ENCODE data around the gene RIPPLY1.

RIPPLY1 gene

DNA sequence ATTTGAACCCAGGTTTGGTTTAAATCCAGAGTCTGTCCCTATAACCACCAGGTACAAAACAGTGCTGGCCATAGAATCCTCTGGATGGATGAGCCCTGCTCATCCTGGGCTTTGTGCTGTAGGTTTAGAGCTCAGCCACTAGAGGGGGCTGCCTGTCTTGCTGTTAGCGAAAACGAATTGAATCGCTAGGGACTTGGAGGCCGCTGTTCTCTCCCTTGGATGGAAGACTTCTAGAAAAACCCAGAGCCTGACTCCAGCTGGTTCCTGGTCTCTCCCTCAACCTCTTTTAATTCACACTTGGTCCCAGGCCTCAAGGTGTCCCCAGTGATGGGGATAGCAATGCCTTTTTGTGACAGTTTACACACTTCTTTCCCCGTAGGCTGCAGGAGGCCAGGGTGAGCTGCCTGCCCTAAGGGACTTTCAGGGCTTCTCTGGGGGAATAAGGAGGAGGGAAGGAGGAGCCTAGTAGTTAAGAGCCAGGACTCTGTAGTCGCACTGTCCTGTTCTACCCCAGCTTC lies 8.7 kb downstream of the RIPPLY1 start (continued):
- TF ChIP-seq, protein P1, sequence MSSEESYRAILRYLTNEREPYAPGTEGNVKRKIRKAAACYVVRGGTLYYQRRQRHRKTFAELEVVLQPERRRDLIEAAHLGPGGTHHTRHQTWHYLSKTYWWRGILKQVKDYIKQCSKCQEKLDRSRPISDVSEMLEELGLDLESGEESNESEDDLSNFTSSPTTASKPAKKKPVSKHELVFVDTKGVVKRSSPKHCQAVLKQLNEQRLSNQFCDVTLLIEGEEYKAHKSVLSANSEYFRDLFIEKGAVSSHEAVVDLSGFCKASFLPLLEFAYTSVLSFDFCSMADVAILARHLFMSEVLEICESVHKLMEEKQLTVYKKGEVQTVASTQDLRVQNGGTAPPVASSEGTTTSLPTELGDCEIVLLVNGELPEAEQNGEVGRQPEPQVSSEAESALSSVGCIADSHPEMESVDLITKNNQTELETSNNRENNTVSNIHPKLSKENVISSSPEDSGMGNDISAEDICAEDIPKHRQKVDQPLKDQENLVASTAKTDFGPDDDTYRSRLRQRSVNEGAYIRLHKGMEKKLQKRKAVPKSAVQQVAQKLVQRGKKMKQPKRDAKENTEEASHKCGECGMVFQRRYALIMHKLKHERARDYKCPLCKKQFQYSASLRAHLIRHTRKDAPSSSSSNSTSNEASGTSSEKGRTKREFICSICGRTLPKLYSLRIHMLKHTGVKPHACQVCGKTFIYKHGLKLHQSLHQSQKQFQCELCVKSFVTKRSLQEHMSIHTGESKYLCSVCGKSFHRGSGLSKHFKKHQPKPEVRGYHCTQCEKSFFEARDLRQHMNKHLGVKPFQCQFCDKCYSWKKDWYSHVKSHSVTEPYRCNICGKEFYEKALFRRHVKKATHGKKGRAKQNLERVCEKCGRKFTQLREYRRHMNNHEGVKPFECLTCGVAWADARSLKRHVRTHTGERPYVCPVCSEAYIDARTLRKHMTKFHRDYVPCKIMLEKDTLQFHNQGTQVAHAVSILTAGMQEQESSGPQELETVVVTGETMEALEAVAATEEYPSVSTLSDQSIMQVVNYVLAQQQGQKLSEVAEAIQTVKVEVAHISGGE (tag by site-specific recombination; conservative IDR thresholded peaks at IDR 0.05; ENCODE audit: low read depth): no peak
- no peak for TF ChIP-seq ZNF169 (tag by site-specific recombination; IDR thresholded peaks at IDR 0.05)

DNA sequence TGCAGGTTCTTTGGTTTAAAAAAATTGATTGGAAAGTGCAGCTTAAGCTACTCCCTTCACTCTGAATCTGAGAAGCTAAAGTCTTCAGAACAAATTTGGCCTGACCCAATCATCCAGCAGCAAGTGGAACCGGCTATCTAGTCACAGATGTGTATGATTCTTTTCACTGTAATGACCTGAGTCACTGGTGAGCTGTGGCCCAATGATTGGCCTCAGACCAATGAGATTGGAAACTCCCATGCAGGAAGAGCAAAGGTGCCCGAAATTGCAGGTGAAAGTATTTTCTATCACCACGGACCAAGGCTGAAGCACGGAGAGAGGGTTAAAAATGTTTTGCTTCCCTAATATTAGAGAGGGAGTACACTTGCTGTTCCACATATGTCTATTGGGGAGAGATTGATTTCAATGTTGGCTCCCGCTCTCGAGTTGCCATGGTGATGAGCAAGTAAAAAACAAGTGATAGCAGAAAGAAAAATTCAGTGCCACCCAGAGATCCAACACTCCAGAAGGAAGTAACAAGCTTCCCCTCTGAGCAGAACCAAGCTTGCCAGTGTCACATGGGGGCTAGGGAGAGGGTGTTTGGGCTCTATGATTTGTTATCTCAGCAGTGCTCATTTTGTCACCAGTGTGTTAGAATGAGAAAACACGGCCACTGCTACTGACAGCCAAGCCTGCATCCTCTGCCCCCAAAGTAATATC lies 11.2 kb downstream of the RIPPLY1 start:
- ChIA-PET POLR2A (no interaction called here), CTCF (interaction anchor here (1.1 to 4.2 kb wide), 4 partner anchors 18 to 886 kb away, joined by 3 to 32 read pairs (median 4); partner anchors contain the start of gene NCBP2L)
- no peaks in the 10 kb centered on the region; the same call in 1 of the 2 replicates for H3K4me1 ChIP-seq (ENCODE audit: control insufficient read depth, insufficient read depth, low read length)
- TF ChIP-seq ZNF19 (tag by site-specific recombination; IDR thresholded peaks at IDR 0.05; ENCODE audit: low read depth) (no peak), ZNF629 (tag by site-specific recombination; IDR thresholded peaks at IDR 0.05) (no peak), REPIN1 (tag by site-specific recombination; IDR thresholded peaks at IDR 0.05; ENCODE audit: low read depth) (no peak), ZNF324 (tag by site-specific recombination; IDR thresholded peaks at IDR 0.05) (no peak), ZNF549 (tag by site-specific recombination; IDR thresholded peaks at IDR 0.05) (no peak), ZNF423 (tag by site-specific recombination; IDR thresholded peaks at IDR 0.05) (no peak), ZBTB8A (tag by site-specific recombination; IDR thresholded peaks at IDR 0.05) (no peak), ZFP41 (tag by site-specific recombination; IDR thresholded peaks at IDR 0.05; ENCODE audit: borderline replicate concordance) (no peak)
- H3K9me3 ChIP-seq (ENCODE audit: control insufficient read depth, insufficient read depth, low read depth, low read length): no peaks in the 10 kb centered on the region
- no peaks in the 10 kb centered on the region for H3K36me3 ChIP-seq (ENCODE audit: control insufficient read depth in 2 of 2, insufficient read depth in 1 of 2, low read length in 2 of 2)
- no peak overlapping the region for H3K4me3 ChIP-seq (ENCODE audit: low read depth, low read length)
- no peak overlapping the region for H3K27ac ChIP-seq (ENCODE audit: extremely low read depth, low read depth, low read length)

DNA sequence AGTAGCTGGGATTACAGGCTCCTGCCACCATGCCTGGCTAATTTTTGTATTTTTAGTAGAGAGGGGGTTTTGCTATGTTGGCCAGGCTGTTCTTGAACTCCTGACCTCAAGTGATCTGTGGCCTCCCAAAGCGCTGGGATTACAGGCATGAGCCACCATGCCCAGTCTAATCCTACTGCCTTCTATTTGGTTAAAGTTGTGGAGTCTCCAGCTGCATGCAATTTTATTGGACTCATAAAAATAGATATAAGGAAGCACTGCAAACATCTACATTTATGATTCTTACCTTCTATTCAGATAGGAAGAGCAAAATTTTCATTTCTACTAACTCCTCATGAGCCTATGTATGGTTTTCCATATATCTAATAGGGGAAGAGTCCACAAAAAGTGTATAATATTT lies 13.7 kb downstream of the RIPPLY1 start:
- Histone ChIP-seq H3K27ac (ENCODE audit: extremely low read depth, low read depth, low read length) (no peak overlapping the region), H3K4me1 (ENCODE audit: control insufficient read depth, insufficient read depth, low read length) (no peaks in the 10 kb centered on the region), H3K9me3 (ENCODE audit: control insufficient read depth, insufficient read depth, low read depth, low read length) (no peaks in the 10 kb centered on the region), H3K4me3 (ENCODE audit: low read depth, low read length) (no peak overlapping the region), H3K36me3 (ENCODE audit: control insufficient read depth in 2 of 2, insufficient read depth in 1 of 2, low read length in 2 of 2) (no peaks in the 10 kb centered on the region)
- POLR2A ChIA-PET: no interaction called here
- CTCF ChIA-PET: interaction anchor here (0.7 to 1.6 kb wide), 3 partner anchors 9 to 172 kb away, joined by 3 to 4 read pairs (median 4); no protein-coding TSS in a partner anchor
- TF ChIP-seq SP7 (tag by site-specific recombination; IDR thresholded peaks at IDR 0.05): no peak
- no peak for TF ChIP-seq ZNF48 (tag by site-specific recombination; IDR thresholded peaks at IDR 0.05)
- no peak for TF ChIP-seq ZNF132 (tag by site-specific recombination; IDR thresholded peaks at IDR 0.05; ENCODE audit: borderline replicate concordance)
- no peak for TF ChIP-seq GLIS2 (tag by site-specific recombination; IDR thresholded peaks at IDR 0.05)
- TF ChIP-seq MYNN (tag by site-specific recombination; IDR thresholded peaks at IDR 0.05; ENCODE audit: borderline replicate concordance): no peak
- no peak for TF ChIP-seq ZNF335 (tag by site-specific recombination; conservative IDR thresholded peaks at IDR 0.05)
- no peak for TF ChIP-seq ZNF560 (tag by site-specific recombination; IDR thresholded peaks at IDR 0.05; ENCODE audit: borderline replicate concordance)
- TF ChIP-seq, protein P2, sequence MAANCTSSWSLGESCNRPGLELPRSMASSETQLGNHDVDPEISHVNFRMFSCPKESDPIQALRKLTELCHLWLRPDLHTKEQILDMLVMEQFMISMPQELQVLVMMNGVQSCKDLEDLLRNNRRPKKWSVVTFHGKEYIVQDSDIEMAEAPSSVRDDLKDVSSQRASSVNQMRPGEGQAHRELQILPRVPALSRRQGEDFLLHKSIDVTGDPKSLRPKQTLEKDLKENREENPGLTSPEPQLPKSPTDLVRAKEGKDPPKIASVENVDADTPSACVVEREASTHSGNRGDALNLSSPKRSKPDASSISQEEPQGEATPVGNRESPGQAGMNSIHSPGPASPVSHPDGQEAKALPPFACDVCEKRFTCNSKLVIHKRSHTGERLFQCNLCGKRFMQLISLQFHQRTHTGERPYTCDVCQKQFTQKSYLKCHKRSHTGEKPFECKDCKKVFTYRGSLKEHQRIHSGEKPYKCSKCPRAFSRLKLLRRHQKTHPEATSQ (tag by site-specific recombination; IDR thresholded peaks at IDR 0.05): no peak
- TF ChIP-seq YY1 (tag by site-specific recombination; IDR thresholded peaks at IDR 0.05): no peak
- no peak for TF ChIP-seq KLF9 (tag by site-specific recombination; IDR thresholded peaks at IDR 0.05; ENCODE audit: low read depth)
- TF ChIP-seq, protein P3, sequence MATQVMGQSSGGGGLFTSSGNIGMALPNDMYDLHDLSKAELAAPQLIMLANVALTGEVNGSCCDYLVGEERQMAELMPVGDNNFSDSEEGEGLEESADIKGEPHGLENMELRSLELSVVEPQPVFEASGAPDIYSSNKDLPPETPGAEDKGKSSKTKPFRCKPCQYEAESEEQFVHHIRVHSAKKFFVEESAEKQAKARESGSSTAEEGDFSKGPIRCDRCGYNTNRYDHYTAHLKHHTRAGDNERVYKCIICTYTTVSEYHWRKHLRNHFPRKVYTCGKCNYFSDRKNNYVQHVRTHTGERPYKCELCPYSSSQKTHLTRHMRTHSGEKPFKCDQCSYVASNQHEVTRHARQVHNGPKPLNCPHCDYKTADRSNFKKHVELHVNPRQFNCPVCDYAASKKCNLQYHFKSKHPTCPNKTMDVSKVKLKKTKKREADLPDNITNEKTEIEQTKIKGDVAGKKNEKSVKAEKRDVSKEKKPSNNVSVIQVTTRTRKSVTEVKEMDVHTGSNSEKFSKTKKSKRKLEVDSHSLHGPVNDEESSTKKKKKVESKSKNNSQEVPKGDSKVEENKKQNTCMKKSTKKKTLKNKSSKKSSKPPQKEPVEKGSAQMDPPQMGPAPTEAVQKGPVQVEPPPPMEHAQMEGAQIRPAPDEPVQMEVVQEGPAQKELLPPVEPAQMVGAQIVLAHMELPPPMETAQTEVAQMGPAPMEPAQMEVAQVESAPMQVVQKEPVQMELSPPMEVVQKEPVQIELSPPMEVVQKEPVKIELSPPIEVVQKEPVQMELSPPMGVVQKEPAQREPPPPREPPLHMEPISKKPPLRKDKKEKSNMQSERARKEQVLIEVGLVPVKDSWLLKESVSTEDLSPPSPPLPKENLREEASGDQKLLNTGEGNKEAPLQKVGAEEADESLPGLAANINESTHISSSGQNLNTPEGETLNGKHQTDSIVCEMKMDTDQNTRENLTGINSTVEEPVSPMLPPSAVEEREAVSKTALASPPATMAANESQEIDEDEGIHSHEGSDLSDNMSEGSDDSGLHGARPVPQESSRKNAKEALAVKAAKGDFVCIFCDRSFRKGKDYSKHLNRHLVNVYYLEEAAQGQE (tag by site-specific recombination; IDR thresholded peaks at IDR 0.05): no peak
- TF ChIP-seq, protein P4, sequence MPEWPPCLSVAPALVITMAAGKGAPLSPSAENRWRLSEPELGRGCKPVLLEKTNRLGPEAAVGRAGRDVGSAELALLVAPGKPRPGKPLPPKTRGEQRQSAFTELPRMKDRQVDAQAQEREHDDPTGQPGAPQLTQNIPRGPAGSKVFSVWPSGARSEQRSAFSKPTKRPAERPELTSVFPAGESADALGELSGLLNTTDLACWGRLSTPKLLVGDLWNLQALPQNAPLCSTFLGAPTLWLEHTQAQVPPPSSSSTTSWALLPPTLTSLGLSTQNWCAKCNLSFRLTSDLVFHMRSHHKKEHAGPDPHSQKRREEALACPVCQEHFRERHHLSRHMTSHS (tag by site-specific recombination; IDR thresholded peaks at IDR 0.05): no peak
- TF ChIP-seq ZNF843 (tag by site-specific recombination; IDR thresholded peaks at IDR 0.05): no peak
- TF ChIP-seq ZBTB48 (tag by site-specific recombination; IDR thresholded peaks at IDR 0.05): no peak
- no peak for TF ChIP-seq MZF1 (tag by site-specific recombination; IDR thresholded peaks at IDR 0.05; ENCODE audit: borderline replicate concordance)
